K562 (cell line): ENCODE data around the gene NR2F2. TPM values are rescaled to one million over a fixed set of nuclear protein-coding genes. Genes with fewer than 3 reads are reported as not detected.

ENCODE experiments used
- BACH1 ChIP-seq: fragments of 200-800 bp; sonication (Bioruptor generic); IDR thresholded peaks from 2 replicates; pipeline ENCODE4 v1.6.1; 2016; ENCODE audit warnings: missing genetic modification characterization, missing compliant biosample characterization
- COPS2 ChIP-seq: fragments of 450-650 bp; conservative IDR thresholded peaks from 2 replicates; pipeline ENCODE4 v1.6.1; 2016; ENCODE audit warnings: mild to moderate bottlenecking, moderate library complexity
- HDAC1 ChIP-seq, 2 experiments: fragments of 450-650 bp; IDR thresholded peaks; 2 replicates each; pipeline ENCODE4 v1.6.1; 2016 to 2017; ENCODE audit warnings: inconsistent platforms in 1 of 2, mild to moderate bottlenecking in 1 of 2, moderate library complexity in 1 of 2
- HLTF ChIP-seq: fragments of 450-650 bp; IDR thresholded peaks from 2 replicates; pipeline ENCODE4 v1.6.1; 2016
- MYBL2 ChIP-seq, 2 experiments: fragments of 450-650 bp in 1 of 2; sonication (generic) in 1 of 2; formaldehyde crosslinking in 1 of 2; IDR thresholded peaks; 2 replicates each; pipeline versions ENCODE4 v1.6.1 to v1.8.1; 2017 to 2022; ENCODE audit warnings: borderline replicate concordance in 1 of 2, inconsistent platforms in 1 of 2, low read depth in 1 of 2, mild to moderate bottlenecking in 1 of 2, missing genetic modification reagents in 1 of 2, moderate library complexity in 1 of 2
- PTRF ChIP-seq: fragments of 450-650 bp; IDR thresholded peaks from 2 replicates; pipeline ENCODE4 v1.6.1; 2016; ENCODE audit warnings: mild to moderate bottlenecking, missing genetic modification characterization, missing compliant biosample characterization
- PURB ChIP-seq: sonication (generic); formaldehyde crosslinking; IDR thresholded peaks from 2 replicates; pipeline ENCODE4 v1.9.0; 2021; ENCODE audit warnings: low read depth, mild to moderate bottlenecking, missing genetic modification reagents
- SAP30 ChIP-seq: fragments of 200-600 bp; sonication (generic); IDR thresholded peaks from 2 replicates; pipeline ENCODE4 v1.6.1; 2012; ENCODE audit warnings: borderline replicate concordance, low read depth, mild to moderate bottlenecking, moderate library complexity, low read length, control low read depth, inconsistent platforms; ENCODE audit not compliant: insufficient read depth, poor library complexity, severe bottlenecking
- TAF1 ChIP-seq: IDR thresholded peaks from 2 replicates; pipeline ENCODE4 v1.6.1; 2011; ENCODE audit warnings: mild to moderate bottlenecking, low read length, moderate library complexity; ENCODE audit not compliant: insufficient read depth, control insufficient read depth, severe bottlenecking; ENCODE audit errors: extremely low read depth
- TARDBP ChIP-seq: fragments of 450-650 bp; IDR thresholded peaks from 2 replicates; pipeline ENCODE4 v1.6.1; 2016
- TEAD2 ChIP-seq: fragments of 450-650 bp; IDR thresholded peaks from 2 replicates; pipeline ENCODE4 v1.6.1; 2016; ENCODE audit warnings: missing genetic modification characterization, control low read depth, missing compliant biosample characterization
- TRIM24 ChIP-seq, 2 experiments: fragments of 450-650 bp; IDR thresholded peaks; 2 replicates each; pipeline ENCODE4 v1.6.1; 2016
- YY1 ChIP-seq, 3 experiments: IDR thresholded peaks; 2 replicates each; pipeline ENCODE4 v1.6.1; 2011; ENCODE audit warnings: low read length in 2 of 3, mild to moderate bottlenecking in 2 of 3, moderate library complexity in 2 of 3, borderline replicate concordance in 1 of 3, control low read depth in 1 of 3, low read depth in 1 of 3; ENCODE audit not compliant: insufficient read depth in 3 of 3, insufficient replicate concordance in 2 of 3, control insufficient read depth in 1 of 3, insufficient read length in 1 of 3; ENCODE audit errors: extremely low read depth in 1 of 3
- ZNF3 ChIP-seq: fragments of 250-450 bp; sonication (Bioruptor Pico); IDR thresholded peaks from 2 replicates; pipeline ENCODE4 v1.5.0; 2021; ENCODE audit warnings: mild to moderate bottlenecking, moderate library complexity
- ZNF311 ChIP-seq: fragments of 250-450 bp; sonication (Bioruptor Pico); IDR thresholded peaks from 2 replicates; pipeline ENCODE4 v1.4.0; 2020; ENCODE audit warnings: mild to moderate bottlenecking, moderate library complexity
- ZNF408 ChIP-seq: fragments of 250-450 bp; sonication (Bioruptor Pico); IDR thresholded peaks from 2 replicates; pipeline ENCODE4 v1.4.0; 2020; ENCODE audit warnings: low read depth, mild to moderate bottlenecking, moderate library complexity
- ZNF740 ChIP-seq, 3 experiments: fragments of 200-800 bp in 1 of 3; sonication (Bioruptor generic) in 1 of 3; sonication (generic) in 1 of 3; formaldehyde crosslinking in 1 of 3; IDR thresholded peaks; 2 replicates each; pipeline versions ENCODE4 v1.6.1 to v1.8.0; 2016 to 2022; ENCODE audit warnings: mild to moderate bottlenecking in 2 of 3, missing compliant biosample characterization in 2 of 3, missing genetic modification characterization in 2 of 3, missing genetic modification reagents in 1 of 3
- polyA plus RNA-seq, 8 experiments: library from polyadenylated mRNA; depleted of rRNA in 4 of 8; stranded (reverse) in 5 of 8; unstranded in 3 of 8; fragments of >200 nt; fragmentation: Nextera tagmentation in 2 of 8; fragmentation: Illumina TruSeq in 1 of 8; extraction: Ambion mirVana in 2 of 8; extraction: Trizol in 1 of 8; gene quantifications; 2 replicates each; pipeline versions ENCODE4 v1.2.1 to v1.2.3, GENCODE V29; 2011 to 2014; ENCODE audit warnings: inconsistent platforms in 1 of 8, missing spikeins in 1 of 8
- total RNA-seq, 7 experiments: library from RNA; depleted of rRNA in 6 of 7; stranded (reverse); fragments of >200 nt in 6 of 7; fragmentation: Illumina TruSeq in 2 of 7; extraction: Trizol in 2 of 7; gene quantifications; 2 replicates each; pipeline versions ENCODE4 v1.2.1 to v1.2.3, GENCODE V29; 2011 to 2021; ENCODE audit warnings: low replicate concordance in 1 of 7
- TF ChIP-seq, protein P1 (sequence below): sonication (generic); IDR thresholded peaks from 2 replicates; pipeline ENCODE4 v1.6.1; 2016
- TF ChIP-seq, protein P2 (sequence below): conservative IDR thresholded peaks from 2 replicates; pipeline ENCODE4 v1.6.1; 2011; ENCODE audit warnings: low read depth, mild to moderate bottlenecking, low read length; ENCODE audit not compliant: control insufficient read depth

NR2F2 gene
- total and polyA plus RNA-seq, 9 of the 15 experiments (the other 6 are each of a cell fraction or from before 2014, with no cell fraction given) = 6.0 to 51.8 (median 11.1) TPM

DNA sequence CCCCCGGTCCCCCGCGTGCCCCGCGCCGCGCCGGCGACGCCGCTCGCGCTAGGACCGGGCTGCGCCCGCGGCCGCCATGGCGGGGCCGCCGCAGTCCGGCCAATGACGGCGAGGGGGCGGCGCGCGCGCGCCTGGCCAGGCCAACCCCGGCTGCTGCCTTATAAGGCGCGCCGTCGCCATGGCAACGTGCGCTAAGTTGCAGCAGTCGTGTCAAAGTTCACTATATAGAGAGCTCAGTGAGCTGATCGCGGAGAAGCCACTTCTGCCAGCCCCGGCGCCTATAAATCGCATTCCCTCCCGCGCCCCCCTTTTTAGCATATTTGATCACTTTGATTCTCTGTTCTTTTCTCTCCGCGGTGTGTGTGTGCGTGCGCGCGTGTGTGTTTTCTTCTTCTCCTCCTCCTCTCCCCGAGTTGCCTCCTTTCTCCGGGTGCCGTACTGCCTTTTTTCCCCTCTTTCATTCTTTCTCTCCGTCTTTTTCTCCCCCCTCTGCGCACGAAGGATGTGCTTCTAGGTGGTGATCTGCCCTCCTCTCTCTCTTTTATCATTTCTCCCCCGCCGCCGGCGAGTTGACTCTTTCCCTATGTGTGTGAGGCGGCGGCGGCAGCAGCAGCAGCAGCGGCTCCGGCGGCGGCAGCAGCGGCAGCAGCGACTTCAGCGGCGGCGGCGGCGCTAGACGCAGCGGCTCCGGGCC lies at the start of gene NR2F2 (continued):
- TF ChIP-seq ZNF408 (CRISPR knock-in tag) (no peak), PURB (no peak), BACH1 (tag) (no peak), SAP30 (peak; percentile 24), TAF1 (peak; percentile 70), MYBL2 (IDR thresholded peaks at IDR 0.05; ENCODE audit: low read depth) (no peak), MYBL2 (CRISPR knock-in tag; IDR thresholded peaks at IDR 0.05; ENCODE audit: borderline replicate concordance) (no peak), ZNF311 (CRISPR knock-in tag) (no peak), TEAD2 (tag) (no peak), PTRF (tag) (no peak), ZNF3 (no peak), HLTF (peak; percentile 90; the same call in 1 of the 2 replicates), ZNF740 (CRISPR knock-in tag; IDR thresholded peaks at IDR 0.05) (0 out of 2 replicates have a peak, but pooled peaks have one; percentile 6), ZNF740 (tag; IDR thresholded peaks at IDR 0.05) (no peak), HDAC1 (IDR thresholded peaks at IDR 0.05) (peak in 1 of 2 experiments; percentile 89; a peak in 2 of 4 replicates), TRIM24 (IDR thresholded peaks at IDR 0.05) (peak in 1 of 2 experiments; percentile 41; a peak in 1 of 4 replicates), TARDBP (0 out of 2 replicates have a peak, but pooled peaks have one; percentile 37), YY1 (IDR thresholded peaks at IDR 0.05; ENCODE audit: borderline replicate concordance in 1 of 3, control insufficient read depth in 1 of 3, extremely low read depth in 1 of 3, insufficient read depth in 3 of 3, insufficient read length in 1 of 3, insufficient replicate concordance in 2 of 3, low read depth in 1 of 3, low read length in 2 of 3) (peak; percentile 57 to 89 (median 81)), COPS2 (no peak)
- TF ChIP-seq, protein P1, sequence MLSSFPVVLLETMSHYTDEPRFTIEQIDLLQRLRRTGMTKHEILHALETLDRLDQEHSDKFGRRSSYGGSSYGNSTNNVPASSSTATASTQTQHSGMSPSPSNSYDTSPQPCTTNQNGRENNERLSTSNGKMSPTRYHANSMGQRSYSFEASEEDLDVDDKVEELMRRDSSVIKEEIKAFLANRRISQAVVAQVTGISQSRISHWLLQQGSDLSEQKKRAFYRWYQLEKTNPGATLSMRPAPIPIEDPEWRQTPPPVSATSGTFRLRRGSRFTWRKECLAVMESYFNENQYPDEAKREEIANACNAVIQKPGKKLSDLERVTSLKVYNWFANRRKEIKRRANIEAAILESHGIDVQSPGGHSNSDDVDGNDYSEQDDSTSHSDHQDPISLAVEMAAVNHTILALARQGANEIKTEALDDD = no peak
- TF ChIP-seq, protein P2, sequence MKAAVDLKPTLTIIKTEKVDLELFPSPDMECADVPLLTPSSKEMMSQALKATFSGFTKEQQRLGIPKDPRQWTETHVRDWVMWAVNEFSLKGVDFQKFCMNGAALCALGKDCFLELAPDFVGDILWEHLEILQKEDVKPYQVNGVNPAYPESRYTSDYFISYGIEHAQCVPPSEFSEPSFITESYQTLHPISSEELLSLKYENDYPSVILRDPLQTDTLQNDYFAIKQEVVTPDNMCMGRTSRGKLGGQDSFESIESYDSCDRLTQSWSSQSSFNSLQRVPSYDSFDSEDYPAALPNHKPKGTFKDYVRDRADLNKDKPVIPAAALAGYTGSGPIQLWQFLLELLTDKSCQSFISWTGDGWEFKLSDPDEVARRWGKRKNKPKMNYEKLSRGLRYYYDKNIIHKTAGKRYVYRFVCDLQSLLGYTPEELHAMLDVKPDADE = no peak
